GM20000 (cell line): Measurements from ENCODE around the gene MLF2.

Source experiments
- DNase-seq: peaks from one replicate; pipeline ENCODE4 v3.0.0; 2012; ENCODE audit warnings: low spot score
- TF ChIP-seq, protein P1 (sequence below): IDR thresholded peaks from 2 replicates; pipeline ENCODE4 v1.5.1; 2012; ENCODE audit warnings: mild to moderate bottlenecking, control low read depth; ENCODE audit errors: extremely low read depth, missing control alignments

MLF2 gene

DNA sequence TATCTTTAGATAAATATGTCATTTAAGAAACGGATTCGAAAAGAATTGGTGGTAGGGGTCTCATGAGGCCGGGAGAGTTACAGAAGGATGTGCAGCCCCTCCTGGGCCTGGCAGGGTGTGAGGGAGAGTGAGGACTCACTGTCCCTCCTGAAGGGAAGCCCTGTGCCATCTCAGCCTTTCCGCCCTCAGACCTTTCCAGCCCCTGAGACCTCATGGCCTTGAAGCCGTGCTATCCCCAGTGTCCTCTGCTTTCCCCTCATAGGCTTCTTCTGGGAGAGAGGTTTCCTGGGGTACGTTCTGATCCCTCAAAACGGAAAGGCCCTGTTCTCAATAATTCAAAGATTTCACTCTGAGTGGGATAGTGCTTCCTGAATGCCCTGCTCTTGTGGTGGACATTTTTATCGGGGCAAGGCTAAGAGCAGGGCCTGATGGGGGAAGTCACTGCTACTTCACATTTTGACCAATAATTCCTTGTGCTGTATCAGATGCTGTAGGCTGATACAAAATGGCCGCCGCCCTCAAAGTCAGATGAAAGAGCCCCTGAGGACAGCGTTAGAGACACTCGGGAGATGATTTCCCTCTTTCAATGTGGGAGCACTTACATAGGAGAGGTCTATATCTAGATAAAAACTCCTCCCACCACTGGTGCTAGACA is 37.7 kb upstream of the MLF2 start:
- DNase-seq, result no peak
- TF ChIP-seq, protein P1, sequence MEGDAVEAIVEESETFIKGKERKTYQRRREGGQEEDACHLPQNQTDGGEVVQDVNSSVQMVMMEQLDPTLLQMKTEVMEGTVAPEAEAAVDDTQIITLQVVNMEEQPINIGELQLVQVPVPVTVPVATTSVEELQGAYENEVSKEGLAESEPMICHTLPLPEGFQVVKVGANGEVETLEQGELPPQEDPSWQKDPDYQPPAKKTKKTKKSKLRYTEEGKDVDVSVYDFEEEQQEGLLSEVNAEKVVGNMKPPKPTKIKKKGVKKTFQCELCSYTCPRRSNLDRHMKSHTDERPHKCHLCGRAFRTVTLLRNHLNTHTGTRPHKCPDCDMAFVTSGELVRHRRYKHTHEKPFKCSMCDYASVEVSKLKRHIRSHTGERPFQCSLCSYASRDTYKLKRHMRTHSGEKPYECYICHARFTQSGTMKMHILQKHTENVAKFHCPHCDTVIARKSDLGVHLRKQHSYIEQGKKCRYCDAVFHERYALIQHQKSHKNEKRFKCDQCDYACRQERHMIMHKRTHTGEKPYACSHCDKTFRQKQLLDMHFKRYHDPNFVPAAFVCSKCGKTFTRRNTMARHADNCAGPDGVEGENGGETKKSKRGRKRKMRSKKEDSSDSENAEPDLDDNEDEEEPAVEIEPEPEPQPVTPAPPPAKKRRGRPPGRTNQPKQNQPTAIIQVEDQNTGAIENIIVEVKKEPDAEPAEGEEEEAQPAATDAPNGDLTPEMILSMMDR, result no peak

DNA sequence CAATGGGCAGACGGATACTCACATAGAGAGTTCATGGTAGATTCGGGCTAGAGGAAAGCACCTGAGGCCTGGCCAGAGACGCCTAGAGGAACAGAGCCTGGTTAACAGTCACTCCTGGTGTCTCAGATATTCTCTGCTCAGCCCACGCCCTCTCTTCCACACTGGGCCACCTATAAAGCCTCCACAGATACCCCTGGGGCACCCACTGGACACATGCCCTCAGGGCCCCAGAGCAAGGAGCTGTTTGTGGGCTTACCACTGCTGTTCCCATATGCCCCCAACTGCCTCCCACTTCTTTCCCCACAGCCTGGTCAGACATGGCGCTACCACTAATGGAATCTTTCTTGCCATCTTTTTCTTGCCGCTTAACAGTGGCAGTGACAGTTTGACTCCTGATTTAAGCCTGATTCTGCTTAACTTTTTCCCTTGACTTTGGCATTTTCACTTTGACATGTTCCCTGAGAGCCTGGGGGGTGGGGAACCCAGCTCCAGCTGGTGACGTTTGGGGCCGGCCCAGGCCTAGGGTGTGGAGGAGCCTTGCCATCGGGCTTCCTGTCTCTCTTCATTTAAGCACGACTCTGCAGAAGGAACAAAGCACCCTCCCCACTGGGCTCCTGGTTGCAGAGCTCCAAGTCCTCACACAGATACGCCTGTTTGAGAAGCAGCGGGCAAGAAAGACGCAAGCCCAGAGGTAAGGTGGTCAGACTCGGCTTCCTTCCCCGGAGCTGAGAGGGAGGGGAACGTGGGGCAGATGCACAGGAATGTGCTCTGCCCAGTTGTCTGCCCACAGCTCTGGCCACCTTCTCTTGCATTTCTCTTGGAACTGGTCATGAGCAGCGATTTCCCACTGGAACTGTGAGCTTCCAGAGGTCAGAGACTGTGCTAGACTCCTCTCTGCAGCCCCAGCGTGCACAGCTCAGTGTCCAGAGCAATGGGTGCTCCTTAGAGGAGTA is 36.3 kb upstream of the MLF2 start, which contains the start of gene CD4:
Gene CD4 (plus strand): TSS at position 557 of the 953 bp plus-strand sequence. CDS start 10,611 bp downstream, outside the sequence.
- DNase-seq, result no peak
- TF ChIP-seq, protein P1, result no peak

GRCh38 chr12:6787309-6787708 is 34.4 kb upstream of the MLF2 start:
- TF ChIP-seq, protein P1, result no peak
- no peak for DNase-seq

DNA sequence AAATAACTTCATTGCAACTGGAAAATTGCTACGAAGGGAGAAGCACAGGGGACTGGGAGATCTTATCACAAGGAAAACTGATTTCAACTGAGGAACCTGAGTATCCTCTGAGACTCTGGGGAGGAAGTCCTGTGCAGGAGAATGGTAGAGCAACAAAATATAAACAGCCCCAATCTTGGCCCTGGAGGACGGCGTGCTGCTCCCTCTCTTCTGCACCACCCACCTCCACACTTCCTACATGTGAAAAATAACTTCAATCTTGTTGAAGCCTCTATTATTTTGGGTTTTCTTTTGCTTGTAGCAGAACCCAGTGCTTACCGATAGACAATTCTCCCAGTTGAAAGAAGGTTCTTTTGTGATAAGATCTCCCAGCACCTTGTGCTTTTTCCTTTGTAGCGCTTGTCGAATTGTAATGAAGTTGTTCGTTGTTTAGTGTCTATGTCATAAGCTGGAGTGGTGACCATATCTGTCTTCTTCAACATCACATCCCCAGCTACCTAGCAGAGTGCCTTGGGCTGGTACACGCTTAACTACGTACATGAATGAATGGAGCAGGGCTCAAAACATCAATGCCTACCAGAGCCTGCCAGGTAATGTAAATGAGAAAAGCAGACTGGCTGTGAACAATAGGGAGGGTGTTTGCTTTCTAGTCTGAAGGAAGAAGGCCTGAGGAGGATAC is 33.6 kb upstream of the MLF2 start:
- TF ChIP-seq, protein P1, result no peak
- DNase-seq, result no peak

- no peak for DNase-seq
- TF ChIP-seq, protein P1, result no peak
Observed at GRCh38 chr12:6784761-6785160, 31.8 kb upstream of the MLF2 start.

GRCh38 chr12:6784296-6784695 is 31.4 kb upstream of the MLF2 start:
- DNase-seq, result no peak
- TF ChIP-seq, protein P1, result no peak

GRCh38 chr12:6783828-6784227 is 30.9 kb upstream of the MLF2 start:
- DNase-seq, result no peak
- TF ChIP-seq, protein P1, result no peak
